Measurements from ENCODE around the gene DYNLT1.

The DYNLT1 gene

DNA sequence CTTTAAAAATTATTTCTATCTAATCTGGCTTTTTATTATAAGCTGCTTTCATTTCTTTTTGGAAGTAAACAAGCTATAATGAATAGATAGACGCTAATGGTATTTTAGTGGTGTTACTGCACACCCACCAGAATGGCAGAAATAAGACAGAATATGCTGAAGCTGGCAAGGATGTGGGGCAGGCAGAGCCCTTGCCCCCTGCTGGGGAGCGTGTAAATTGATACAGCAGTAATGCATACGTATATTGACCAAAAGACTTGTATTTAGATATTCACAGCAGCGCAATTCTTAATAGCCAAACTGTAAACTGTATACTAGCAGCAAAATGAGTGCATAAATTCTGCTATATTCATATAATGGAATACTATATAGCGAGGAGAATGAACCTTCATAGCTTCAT, 49.3 kb downstream of the DYNLT1 start:
- peak; percentile 5 to 6 for DNase-seq

GRCh38 chr6:158593670-158594069, 50.9 kb downstream of the DYNLT1 start:
- DNase-seq, result no peak

DNA sequence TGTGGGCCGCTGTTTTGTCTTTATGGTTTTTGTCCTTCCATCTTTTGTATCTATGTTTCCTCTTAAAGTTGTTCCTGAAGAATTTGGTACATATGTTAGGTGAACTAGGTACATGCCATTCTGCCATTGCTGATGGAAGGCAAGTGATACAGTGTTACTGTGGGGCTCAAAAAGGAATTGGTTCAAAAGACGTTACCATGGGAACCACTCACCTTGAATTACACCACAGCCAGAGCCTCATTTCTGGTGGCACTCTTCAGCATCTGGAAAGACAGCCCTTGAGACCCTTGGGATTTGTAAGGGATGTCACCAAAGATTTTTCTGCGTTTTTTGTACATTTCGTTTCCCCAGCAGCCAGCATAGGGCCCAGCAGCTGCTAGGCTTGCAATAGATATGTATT, 52.7 kb downstream of the DYNLT1 start:
- no peak for DNase-seq

DNA sequence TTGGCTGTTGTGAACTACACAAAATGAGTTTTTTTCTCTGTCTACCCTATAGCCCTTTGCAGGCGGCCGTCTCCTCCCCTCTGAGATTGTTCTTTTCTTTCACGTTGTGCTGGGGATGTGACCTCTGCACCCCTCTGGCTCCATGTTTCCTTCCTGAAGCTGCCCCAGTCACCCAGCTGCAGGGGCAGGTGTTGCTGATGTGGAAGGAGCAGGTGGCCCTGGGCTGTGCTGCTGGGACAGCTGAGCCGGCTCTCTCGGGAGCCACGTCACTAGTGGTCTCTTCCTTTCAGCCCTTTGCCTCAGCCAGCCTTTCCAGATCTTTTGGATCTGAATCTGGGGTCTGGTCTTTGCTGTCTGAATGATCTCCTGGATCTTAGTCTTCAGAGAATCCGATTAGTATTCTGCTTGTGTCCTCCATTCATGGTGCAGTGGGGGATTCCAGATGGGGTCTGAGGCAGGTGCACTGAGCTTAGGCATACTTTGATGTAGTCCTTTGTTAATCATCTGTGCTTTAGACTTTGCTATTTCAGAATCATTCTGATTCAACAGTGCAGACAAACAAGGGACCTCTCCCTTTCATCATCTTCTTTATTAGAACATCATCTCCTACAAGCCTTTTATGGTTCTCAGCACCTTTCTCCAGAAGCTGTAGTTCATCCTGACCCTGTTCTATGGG, 53.3 kb downstream of the DYNLT1 start:
- DNase-seq, result no peak

DNA sequence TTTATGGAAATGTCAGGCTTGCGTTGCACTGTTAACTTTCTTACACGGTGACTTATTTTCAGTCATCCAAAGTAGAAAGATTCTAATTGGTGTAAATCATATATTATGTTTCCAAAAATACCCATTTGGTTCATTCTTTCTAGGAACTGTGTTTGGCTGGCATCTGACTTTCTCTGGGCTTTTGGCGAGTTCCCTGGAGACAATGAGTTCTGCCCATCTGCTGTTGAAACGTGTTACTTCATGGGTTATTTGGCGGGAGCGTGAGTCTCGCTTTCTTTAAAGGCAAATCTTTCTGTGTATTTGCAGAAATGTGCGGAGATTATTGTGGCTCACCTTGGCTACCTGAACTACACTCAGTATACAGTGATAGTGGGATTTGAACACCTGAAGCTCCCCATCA, 55.2 kb downstream of the DYNLT1 start:
- DNase-seq, result no peak

DNA sequence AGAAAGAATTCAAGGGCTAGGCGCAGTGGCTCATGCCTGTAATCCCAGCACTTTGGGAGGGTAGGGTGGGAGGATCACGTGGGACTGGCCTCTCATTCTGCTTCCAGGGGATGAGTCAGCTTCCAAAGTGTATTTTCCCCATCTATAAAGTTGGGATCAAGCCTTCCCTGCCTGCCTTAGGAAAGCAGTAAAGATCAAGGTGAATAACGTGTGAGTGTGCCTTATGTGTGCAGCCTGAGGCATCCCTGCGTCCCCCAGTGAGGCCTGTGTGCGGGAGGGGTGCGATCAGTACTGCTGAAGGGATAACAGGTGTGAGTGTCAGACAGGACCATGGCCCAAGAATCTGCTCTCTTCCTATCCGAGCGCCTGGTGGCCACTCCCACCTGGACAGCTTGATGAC, 57.9 kb downstream of the DYNLT1 start:
- no peak for DNase-seq
